ENCODE measurements around the gene EFCAB14.

GRCh38 chr1:46749921-46750404 lies 31.0 kb upstream of the EFCAB14 start:
- TF ChIP-seq HNRNPUL1 (IDR thresholded peaks at IDR 0.05; ENCODE audit: low read length) (no peak), POLR2AphosphoS5 (IDR thresholded peaks at IDR 0.05; ENCODE audit: control insufficient read depth, insufficient read depth, low read depth, low read length) (no peak), CUX1 (CRISPR knock-in tag; IDR thresholded peaks at IDR 0.05) (no peak), RFX5 (IDR thresholded peaks at IDR 0.05; ENCODE audit: low read depth, low read length) (no peak), EWSR1 (IDR thresholded peaks at IDR 0.05; ENCODE audit: borderline replicate concordance, low read depth, partially characterized antibody) (no peak), MAX (CRISPR knock-in tag; IDR thresholded peaks at IDR 0.05) (no peak), CTCF (IDR thresholded peaks at IDR 0.05 in 2 of 3, conservative IDR thresholded peaks at IDR 0.05 in 1 of 3; ENCODE audit: insufficient read depth in 2 of 3, low read depth in 1 of 3, low read length in 3 of 3) (no peak), MAFK (IDR thresholded peaks at IDR 0.05; ENCODE audit: low read length) (no peak), KDM1A (IDR thresholded peaks at IDR 0.05) (no peak), NR2C1 (IDR thresholded peaks at IDR 0.05) (no peak), NR2C1 (tag; IDR thresholded peaks at IDR 0.05) (no peak), CHD7 (IDR thresholded peaks at IDR 0.05; ENCODE audit: low read depth, low read length) (no peak), FOXA1 (IDR thresholded peaks at IDR 0.05; ENCODE audit: borderline replicate concordance) (no peak)

Data from K562 (cell line).